ENCODE measurements around the gene PTRH2.

DNA sequence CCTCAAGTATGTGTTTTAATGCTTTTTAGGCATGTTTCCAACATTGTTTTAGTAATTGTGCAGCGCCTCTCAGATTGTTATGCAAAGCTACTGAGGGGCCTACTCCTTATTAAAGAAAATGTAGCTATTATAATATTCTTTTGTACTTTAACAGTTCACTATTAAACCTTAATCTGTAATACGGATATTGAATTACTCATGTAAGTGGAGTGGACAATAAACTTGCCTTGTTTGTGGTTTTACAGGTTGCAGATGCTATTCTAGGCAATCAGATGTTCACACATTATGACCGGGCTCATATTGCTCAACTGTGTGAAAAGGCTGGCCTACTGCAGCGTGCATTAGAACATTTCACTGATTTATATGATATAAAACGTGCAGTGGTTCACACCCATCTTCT, 41.0 kb downstream of the PTRH2 start:
- TF ChIP-seq, protein P1, sequence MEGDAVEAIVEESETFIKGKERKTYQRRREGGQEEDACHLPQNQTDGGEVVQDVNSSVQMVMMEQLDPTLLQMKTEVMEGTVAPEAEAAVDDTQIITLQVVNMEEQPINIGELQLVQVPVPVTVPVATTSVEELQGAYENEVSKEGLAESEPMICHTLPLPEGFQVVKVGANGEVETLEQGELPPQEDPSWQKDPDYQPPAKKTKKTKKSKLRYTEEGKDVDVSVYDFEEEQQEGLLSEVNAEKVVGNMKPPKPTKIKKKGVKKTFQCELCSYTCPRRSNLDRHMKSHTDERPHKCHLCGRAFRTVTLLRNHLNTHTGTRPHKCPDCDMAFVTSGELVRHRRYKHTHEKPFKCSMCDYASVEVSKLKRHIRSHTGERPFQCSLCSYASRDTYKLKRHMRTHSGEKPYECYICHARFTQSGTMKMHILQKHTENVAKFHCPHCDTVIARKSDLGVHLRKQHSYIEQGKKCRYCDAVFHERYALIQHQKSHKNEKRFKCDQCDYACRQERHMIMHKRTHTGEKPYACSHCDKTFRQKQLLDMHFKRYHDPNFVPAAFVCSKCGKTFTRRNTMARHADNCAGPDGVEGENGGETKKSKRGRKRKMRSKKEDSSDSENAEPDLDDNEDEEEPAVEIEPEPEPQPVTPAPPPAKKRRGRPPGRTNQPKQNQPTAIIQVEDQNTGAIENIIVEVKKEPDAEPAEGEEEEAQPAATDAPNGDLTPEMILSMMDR (IDR thresholded peaks at IDR 0.05), result no peak
- TF ChIP-seq POLR2A (IDR thresholded peaks at IDR 0.05), result no peak
